GM12878 (cell line): ENCODE results near the gene PTPRD. TPM values are rescaled to one million over a fixed set of nuclear protein-coding genes. Genes with fewer than 3 reads are reported as not detected.

Experiments
- ATAC-seq: fragments of 200-7000 bp; cut with Tn5 transposase; 3 replicates; pipeline ENCODE4 v1.9.1; 2020; ENCODE audit warnings: mild to moderate bottlenecking, moderate library complexity
- BruUV-seq: library from RNA; stranded (reverse); fragments of 400-500 nt; replicated peaks from 2 replicates; lab custom pipeline; 2021; lab: Mats Ljungman, UMichigan
- CTCF ChIA-PET: fragments of 300-600 bp; sonication (Branson Sonifier 250); formaldehyde crosslinking; extraction: SDS; loops from one replicate; lab custom pipeline; 2021; ENCODE audit warnings: inconsistent platforms; lab: Yijun Ruan, JAX
- POLR2A ChIA-PET: fragments of 350-600 bp; formaldehyde crosslinking; extraction: SDS; loops from one replicate; lab custom pipeline; 2021; ENCODE audit warnings: inconsistent platforms; lab: Charles Lee
- RAD21 ChIA-PET: fragments of 300-600 bp; sonication (Branson Sonifier 250); formaldehyde crosslinking; loops from one replicate; lab custom pipeline; 2023; ENCODE audit warnings: antibody characterized with exemption; ENCODE audit not compliant: unreplicated experiment; lab: Charles Lee
- SMC1A ChIA-PET: fragments of 300-600 bp; sonication (Branson Sonifier 250); formaldehyde crosslinking; loops from one replicate; lab custom pipeline; 2023; ENCODE audit not compliant: unreplicated experiment, uncharacterized antibody; lab: Charles Lee
- DNase-seq: peaks from one replicate; pipeline ENCODE4 v3.0.0-alpha.2; 2011; ENCODE audit warnings: low read depth, low spot score
- FAIRE-seq: peaks from 3 replicates; lab custom pipeline; 2011; peaks lifted over from hg19 to GRCh38; lab: Jason Lieb, UNC
- H2AFZ ChIP-seq: 2 replicates; pipeline ENCODE4 v1.6.0; 2011; ENCODE audit warnings: low read depth, low read length, control low read depth; ENCODE audit not compliant: control insufficient read depth
- H3K27ac ChIP-seq: 2 replicates; pipeline ENCODE4 v1.5.1; 2011; ENCODE audit warnings: control low read depth; ENCODE audit not compliant: control insufficient read depth, insufficient read depth
- H3K27me3 ChIP-seq, 2 experiments: replicated peaks in 1 of 2; 2 replicates each; pipeline versions ENCODE4 v1.6.0 to v1.6.1; 2011; ENCODE audit warnings: low read length in 1 of 2; ENCODE audit not compliant: control insufficient read depth in 2 of 2, insufficient read depth in 2 of 2
- H3K36me3 ChIP-seq, 2 experiments: 2 replicates each; pipeline ENCODE4 v1.5.1; 2011; ENCODE audit warnings: low read length in 1 of 2; ENCODE audit not compliant: control insufficient read depth in 2 of 2, insufficient read depth in 2 of 2
- H3K4me1 ChIP-seq: 2 replicates; pipeline ENCODE4 v1.6.1; 2011; ENCODE audit warnings: mild to moderate bottlenecking, low read length, moderate library complexity, mixed read lengths; ENCODE audit not compliant: control insufficient read depth, insufficient read depth
- H3K4me2 ChIP-seq: 2 replicates; pipeline ENCODE4 v1.6.0; 2011; ENCODE audit warnings: control low read depth; ENCODE audit not compliant: control insufficient read depth, insufficient read depth
- H3K4me3 ChIP-seq: fragments of 200-600 bp; sonication (generic); 2 replicates; pipeline ENCODE4 v1.5.1; 2016
- H3K79me2 ChIP-seq: 2 replicates; pipeline ENCODE4 v1.6.0; 2011; ENCODE audit warnings: low read length; ENCODE audit not compliant: control insufficient read depth, insufficient read depth
- H3K9ac ChIP-seq: 2 replicates; pipeline ENCODE4 v1.8.0; 2011; ENCODE audit warnings: low read length, control low read depth, mixed read lengths; ENCODE audit not compliant: control insufficient read depth, insufficient read depth
- H3K9me3 ChIP-seq: replicated peaks from 3 replicates; pipeline ENCODE4 v1.5.1; 2011; ENCODE audit warnings: mild to moderate bottlenecking, low read length; ENCODE audit not compliant: control insufficient read depth, insufficient read depth
- H4K20me1 ChIP-seq: 2 replicates; pipeline ENCODE4 v1.6.0; 2011; ENCODE audit not compliant: control insufficient read depth, insufficient read depth
- MEF2B ChIP-seq: fragments of 450-650 bp; IDR thresholded peaks from 2 replicates; pipeline ENCODE4 v1.6.1; 2018; ENCODE audit warnings: mild to moderate bottlenecking, moderate library complexity; ENCODE audit not compliant: partially characterized antibody, poor library complexity, severe bottlenecking
- MYB ChIP-seq: fragments of 150-350 bp; IDR thresholded peaks from 2 replicates; pipeline ENCODE4 v1.6.1; 2014; ENCODE audit warnings: mild to moderate bottlenecking, low read depth, low read length, borderline replicate concordance
- PKNOX1 ChIP-seq: fragments of 450-650 bp; IDR thresholded peaks from 2 replicates; pipeline ENCODE4 v1.6.1; 2016; ENCODE audit warnings: mild to moderate bottlenecking
- POLR2AphosphoS2 ChIP-seq: IDR thresholded peaks from 2 replicates; pipeline ENCODE4 v1.6.1; 2011; ENCODE audit warnings: low read depth, mild to moderate bottlenecking, low read length, improper control_type of control experiment, moderate library complexity
- RELA ChIP-seq: fragments of 450-650 bp; IDR thresholded peaks from 2 replicates; pipeline ENCODE4 v1.8.0; 2014; ENCODE audit warnings: borderline replicate concordance; ENCODE audit not compliant: partially characterized antibody
- SIX5 ChIP-seq: IDR thresholded peaks from 2 replicates; pipeline ENCODE4 v1.6.1; 2011; ENCODE audit warnings: mild to moderate bottlenecking, low read depth, low read length, moderate library complexity; ENCODE audit not compliant: severe bottlenecking
- TAF1 ChIP-seq: IDR thresholded peaks from 2 replicates; pipeline ENCODE4 v1.6.1; 2011; ENCODE audit warnings: mild to moderate bottlenecking, low read depth, low read length, borderline replicate concordance
- ZNF622 ChIP-seq: fragments of 450-650 bp; IDR thresholded peaks from 2 replicates; pipeline ENCODE4 v1.6.1; 2017; ENCODE audit warnings: mild to moderate bottlenecking, inconsistent platforms
- ZSCAN29 ChIP-seq: fragments of 450-650 bp; IDR thresholded peaks from 2 replicates; pipeline ENCODE4 v1.6.1; 2017; ENCODE audit warnings: mild to moderate bottlenecking, moderate library complexity
- WGBS: methylation state at CpG from one replicate; pipeline ENCODE4 v1.1.6; 2016; ENCODE audit warnings: low lambda C conversion rate; ENCODE audit not compliant: insufficient replicate concordance, insufficient coverage; ENCODE audit errors: missing lambda C conversion rate; 5-methylcytosine and 5-hydroxymethylcytosine counted together
- in situ Hi-C: fragments of 300-500 bp; cut with MboI; formaldehyde crosslinking; loops from 9 replicates; pipeline ENCODE4 v1.14.3; 2018; ENCODE audit warnings: mixed read lengths
- intact Hi-C: fragments of 100-400 bp; cut with micrococcal nuclease; formaldehyde crosslinking; loops from one replicate; pipeline ENCODE4 v1.14.2; 2022; ENCODE audit not compliant: unreplicated experiment
- polyA plus RNA-seq, 11 experiments: library from polyadenylated mRNA; depleted of rRNA in 4 of 11; unstranded in 6 of 11; stranded (reverse) in 5 of 11; fragments of >200 nt; fragmentation: Nextera tagmentation in 4 of 11; fragmentation: Illumina TruSeq in 1 of 11; extraction: Ambion mirVana in 4 of 11; extraction: Trizol in 1 of 11; gene quantifications; 1 replicate in 1 of 11; 2 replicates in 10 of 11; pipeline versions ENCODE4 v1.2.1 to v1.2.3, GENCODE V29; 2011 to 2016; ENCODE audit warnings: inconsistent platforms in 2 of 11, missing spikeins in 2 of 11, low read depth in 1 of 11
- total RNA-seq, 4 experiments: library from RNA; depleted of rRNA in 3 of 4; stranded (reverse); fragments of >200 nt in 3 of 4; fragmentation: Illumina TruSeq in 1 of 4; extraction: Trizol in 1 of 4; gene quantifications; 2 replicates each; pipeline versions ENCODE4 v1.2.1 to v1.2.3, GENCODE V29; 2013 to 2021

Gene PTPRD
- total and polyA plus RNA-seq, 10 of the 15 experiments (the other 5 are each of a cell fraction or from before 2014, with no cell fraction given): under 0.01 to 0.05 (median 0.01) TPM; not detected in 7

- Histone ChIP-seq H3K9me3 (no peaks in the 10 kb centered on the region), H3K79me2 (no peaks in the 10 kb centered on the region), H3K27me3 (no peaks in the 10 kb centered on the region), H3K4me2 (no peak overlapping the region), H2AFZ (no peak overlapping the region), H3K27ac (no peak overlapping the region), H3K36me3 (no peaks in the 10 kb centered on the region), H3K4me1 (no peaks in the 10 kb centered on the region), H4K20me1 (no peaks in the 10 kb centered on the region), H3K9ac (no peak overlapping the region), H3K4me3 (no peak overlapping the region)
- WGBS: 0% methylated on average over 1 of the region's 1 CpG
- ATAC-seq (no peak), FAIRE-seq (no peak), DNase-seq (no peak)
- ChIA-PET CTCF (no interaction called here), POLR2A (no interaction called here), SMC1A (no interaction called here), RAD21 (no interaction called here)
- in situ Hi-C loops (no loop called here), intact Hi-C loops (no loop called here)
- no TSS peak for BruUV-seq
- TF ChIP-seq SIX5: no peak
- TF ChIP-seq MEF2B: no peak
- TF ChIP-seq PKNOX1: no peak
- no peak for TF ChIP-seq TAF1
- no peak for TF ChIP-seq MYB
- no peak for TF ChIP-seq POLR2AphosphoS2
- TF ChIP-seq ZNF622: no peak
- TF ChIP-seq RELA: no peak
- no peak for TF ChIP-seq ZSCAN29
Measured at GRCh38 chr9:9299134-9299533, 1313.7 kb downstream of the PTPRD start.
